GM23338 (cell line): ENCODE data around the gene VAT1. TPM values are rescaled to one million over a fixed set of nuclear protein-coding genes. Genes with fewer than 3 reads are reported as not detected.
A peak's percentile ranks its signal among the peaks of the same experiment; 100 is the strongest.

Source experiments
- ATAC-seq: fragments of 200-7000 bp; cut with Tn5 transposase; 3 replicates; pipeline ENCODE4 v1.9.1; 2020
- DNase-seq: peaks from one replicate; pipeline ENCODE4 v3.0.0-alpha.2; 2015; ENCODE audit warnings: low spot score
- H2AFZ ChIP-seq: fragments of 200-600 bp; sonication (generic); 2 replicates; pipeline ENCODE4 v1.8.0; 2016; ENCODE audit warnings: antibody characterized with exemption, mild to moderate bottlenecking, moderate library complexity
- H3F3A ChIP-seq: fragments of 200-600 bp; sonication (generic); replicated peaks from 2 replicates; pipeline ENCODE4 v1.8.0; 2017; ENCODE audit warnings: antibody characterized with exemption, mixed run types, low read depth
- H3K27ac ChIP-seq: fragments of 200-600 bp; sonication (generic); 2 replicates; pipeline ENCODE4 v1.6.1; 2016; ENCODE audit warnings: low read depth
- H3K27me3 ChIP-seq: fragments of 200-600 bp; sonication (generic); 2 replicates; pipeline ENCODE4 v1.8.0; 2016; ENCODE audit warnings: mild to moderate bottlenecking, mixed run types, moderate library complexity; ENCODE audit not compliant: insufficient read depth
- H3K36me3 ChIP-seq: fragments of 200-600 bp; sonication (generic); 2 replicates; pipeline ENCODE4 v1.8.0; 2016; ENCODE audit warnings: mild to moderate bottlenecking; ENCODE audit not compliant: insufficient read depth
- H3K4me1 ChIP-seq: fragments of 200-600 bp; sonication (generic); 2 replicates; pipeline ENCODE4 v1.8.0; 2016; ENCODE audit warnings: mild to moderate bottlenecking, moderate library complexity; ENCODE audit not compliant: insufficient read depth
- H3K4me2 ChIP-seq: fragments of 200-600 bp; sonication (generic); 2 replicates; pipeline ENCODE4 v1.7.1; 2017; ENCODE audit warnings: mixed run types
- H3K4me3 ChIP-seq: fragments of 200-600 bp; sonication (generic); 2 replicates; pipeline ENCODE4 v1.6.1; 2016; ENCODE audit warnings: mixed run types
- H3K79me2 ChIP-seq: fragments of 200-600 bp; sonication (generic); replicated peaks from 2 replicates; pipeline ENCODE4 v1.8.0; 2017; ENCODE audit warnings: mild to moderate bottlenecking; ENCODE audit not compliant: insufficient read depth
- H3K9me2 ChIP-seq: fragments of 200-600 bp; sonication (generic); 2 replicates; pipeline ENCODE4 v1.8.0; 2017; ENCODE audit not compliant: insufficient read depth
- H4K20me1 ChIP-seq: fragments of 200-600 bp; sonication (generic); replicated peaks from 2 replicates; pipeline ENCODE4 v1.8.0; 2017; ENCODE audit warnings: mild to moderate bottlenecking; ENCODE audit not compliant: insufficient read depth
- H3K27ac Mint-ChIP-seq: 2 replicates; pipeline ENCODE4 v1.8.0; 2020; ENCODE audit warnings: inconsistent platforms, mild to moderate bottlenecking, moderate library complexity, mixed read lengths
- H3K27me3 Mint-ChIP-seq: 3 replicates; pipeline ENCODE4 v1.8.0; 2022; ENCODE audit warnings: low read depth, mild to moderate bottlenecking, moderate library complexity, mixed read lengths, inconsistent platforms; ENCODE audit not compliant: insufficient read depth, poor library complexity
- H3K36me3 Mint-ChIP-seq: 3 replicates; pipeline ENCODE4 v1.8.0; 2021; ENCODE audit warnings: low read depth, mild to moderate bottlenecking, inconsistent platforms, moderate library complexity, mixed read lengths
- H3K4me1 Mint-ChIP-seq: 3 replicates; pipeline ENCODE4 v1.8.0; 2020; ENCODE audit warnings: mild to moderate bottlenecking, inconsistent platforms, mixed read lengths
- H3K4me3 Mint-ChIP-seq: 3 replicates; pipeline ENCODE4 v1.8.0; 2021; ENCODE audit warnings: moderate library complexity, mild to moderate bottlenecking, inconsistent platforms, mixed read lengths
- H3K9me3 Mint-ChIP-seq: 3 replicates; pipeline ENCODE4 v1.8.0; 2020; ENCODE audit warnings: moderate library complexity, mild to moderate bottlenecking, inconsistent platforms, mixed read lengths
- CREB1 ChIP-seq: fragments of 250-450 bp; sonication (Bioruptor Pico); IDR thresholded peaks from 2 replicates; pipeline ENCODE4 v1.5.0; 2020; ENCODE audit warnings: low read depth, mild to moderate bottlenecking, moderate library complexity
- CTCF ChIP-seq, 2 experiments: fragments of 200-600 bp in 1 of 2; sonication (generic) in 1 of 2; conservative IDR thresholded peaks; 2 replicates each; pipeline versions ENCODE4 v1.5.1 to v1.6.1; 2016 to 2017; ENCODE audit warnings: antibody characterized with exemption in 2 of 2, low read depth in 2 of 2, mild to moderate bottlenecking in 2 of 2, moderate library complexity in 1 of 2
- ETS1 ChIP-seq: IDR thresholded peaks from 2 replicates; pipeline ENCODE4 v1.6.1; 2016; ENCODE audit warnings: antibody characterized with exemption
- EZH2 ChIP-seq: fragments of 200-600 bp; sonication (generic); IDR thresholded peaks from one replicate; pipeline ENCODE4 v1.8.0; 2017; ENCODE audit warnings: antibody characterized with exemption, mild to moderate bottlenecking, low read depth; ENCODE audit not compliant: unreplicated experiment
- EZH2phosphoT487 ChIP-seq: fragments of 200-600 bp; sonication (generic); IDR thresholded peaks from one replicate; pipeline ENCODE4 v1.8.1; 2018; ENCODE audit warnings: antibody characterized with exemption; ENCODE audit not compliant: unreplicated experiment
- JUNB ChIP-seq: IDR thresholded peaks from one replicate; pipeline ENCODE4 v1.6.1; 2016; ENCODE audit warnings: antibody characterized with exemption; ENCODE audit not compliant: unreplicated experiment
- NANOG ChIP-seq: IDR thresholded peaks from 2 replicates; pipeline ENCODE4 v1.6.1; 2016; ENCODE audit warnings: antibody characterized with exemption, borderline replicate concordance
- POLR2AphosphoS5 ChIP-seq: IDR thresholded peaks from 2 replicates; pipeline ENCODE4 v1.6.1; 2016; ENCODE audit warnings: antibody characterized with exemption, low read depth
- REST ChIP-seq: IDR thresholded peaks from one replicate; pipeline ENCODE4 v1.6.1; 2018; ENCODE audit warnings: antibody characterized with exemption; ENCODE audit not compliant: unreplicated experiment
- STAT1 ChIP-seq: IDR thresholded peaks from one replicate; pipeline ENCODE4 v1.6.1; 2016; ENCODE audit warnings: antibody characterized with exemption; ENCODE audit not compliant: unreplicated experiment
- ZNF114 ChIP-seq: fragments of 250-450 bp; sonication (Bioruptor Pico); IDR thresholded peaks from 2 replicates; pipeline ENCODE4 v1.5.0; 2020; ENCODE audit warnings: mild to moderate bottlenecking, moderate library complexity
- ZNF331 ChIP-seq: fragments of 250-450 bp; sonication (Bioruptor Pico); IDR thresholded peaks from 2 replicates; pipeline ENCODE4 v1.5.0; 2020; ENCODE audit warnings: low read depth, mild to moderate bottlenecking, moderate library complexity
- ZNF462 ChIP-seq: fragments of 250-450 bp; sonication (Bioruptor Pico); IDR thresholded peaks from 2 replicates; pipeline ENCODE4 v1.5.0; 2020; ENCODE audit warnings: mild to moderate bottlenecking, moderate library complexity
- polyA plus RNA-seq: library from polyadenylated mRNA; unstranded; fragments of >200 nt; fragmentation: Nextera tagmentation; extraction: Ambion mirVana; gene quantifications from 2 replicates; pipeline ENCODE4 v1.2.1, GENCODE V29; 2016
- total RNA-seq: library from RNA; depleted of rRNA; stranded (reverse); fragments of >200 nt; shearing (Covaris generic); gene quantifications from 2 replicates; pipeline ENCODE4 v1.2.3, GENCODE V29; 2014

VAT1 gene
- total and polyA plus RNA-seq, 2 experiments from 2014 or later: 233 to 300 TPM

- Histone ChIP-seq H3K27me3 (no peaks in the 10 kb centered on the region), H3K9me2 (no peaks in the 10 kb centered on the region), H3K4me3 (no peak overlapping the region), H3K36me3 (peaks cover 7% of the 10 kb centered on the region), H2AFZ (no peak overlapping the region), H3K27ac (peak overlapping the region; percentile 56), H3K4me2 (no peak overlapping the region), H3K4me1 (peaks cover 7% of the 10 kb centered on the region), H3F3A (peaks cover 10% of the 10 kb centered on the region), H3K79me2 (no peaks in the 10 kb centered on the region), H4K20me1 (no peaks in the 10 kb centered on the region)
- DNase-seq: no peak
- TF ChIP-seq POLR2AphosphoS5 (no peak), ETS1 (no peak), CTCF (conservative IDR thresholded peaks at IDR 0.05; ENCODE audit: low read depth in 2 of 2) (no peak), EZH2 (no peak), STAT1 (no peak), JUNB (no peak), NANOG (no peak), CREB1 (no peak), ZNF331 (CRISPR knock-in tag) (no peak), ZNF114 (CRISPR knock-in tag) (no peak), EZH2phosphoT487 (no peak), REST (no peak), ZNF462 (CRISPR knock-in tag) (no peak)
- no peak overlapping the region for H3K4me3 Mint-ChIP-seq
- ATAC-seq: no peak
- H3K27me3 Mint-ChIP-seq: no peaks in the 10 kb centered on the region
- H3K27ac Mint-ChIP-seq: peak overlapping the region; percentile 86; the same call in 1 of the 2 replicates
- H3K9me3 Mint-ChIP-seq: no peaks in the 10 kb centered on the region
- peaks cover 37% of the 10 kb centered on the region for H3K36me3 Mint-ChIP-seq
- H3K4me1 Mint-ChIP-seq: peaks cover 12% of the 10 kb centered on the region
Measured at GRCh38 chr17:43069368-43069898, 47.2 kb upstream of the VAT1 start.
